T47D (cell line): ENCODE measurements around the gene ZYG11B.
"Not testable (repeated sequence)": the region's sequence is repeated elsewhere in the genome, so short reads cannot be mapped to it uniquely, and the experiment has no call there.

Source experiments
- DNase-seq, 2 experiments: peaks; one replicate each; pipeline versions ENCODE4 v3.0.0 to v3.0.0-alpha.2; 2011 to 2012; ENCODE audit warnings: low read depth in 1 of 2, low spot score in 1 of 2
- JUND ChIP-seq: IDR thresholded peaks from 2 replicates; pipeline ENCODE4 v1.6.1; 2012; ENCODE audit warnings: low read depth
- in situ Hi-C: cut with HindIII; loops from 2 replicates; pipeline ENCODE4 v1.10.0; 2016; ENCODE audit warnings: low sequenced_read_pairs, low pct_unique_long_range_greater_than_20kb

ZYG11B gene

GRCh38 chr1:52856026-52856425, 129.8 kb downstream of the ZYG11B start:
- TF ChIP-seq JUND = no peak
- peak in 1 of 2 experiments; percentile 19 for DNase-seq
- in situ Hi-C loops = no loop called here

- TF ChIP-seq JUND = no peak
- no peak for DNase-seq
- in situ Hi-C loops = no loop called here
Measured at GRCh38 chr1:52857443-52857842, 131.2 kb downstream of the ZYG11B start.

GRCh38 chr1:52862666-52863458, 136.6 kb downstream of the ZYG11B start:
- DNase-seq = no peak
- in situ Hi-C loops = no loop called here
- TF ChIP-seq JUND = no peak

- peak; percentile 43 to 95 for DNase-seq
- TF ChIP-seq JUND = no peak
- in situ Hi-C loops = no loop called here
Measured at GRCh38 chr1:52867087-52867863, 141.0 kb downstream of the ZYG11B start.

GRCh38 chr1:52869727-52870126, 143.5 kb downstream of the ZYG11B start:
- DNase-seq, in situ Hi-C loops: not testable (repeated sequence)

- no peak for TF ChIP-seq JUND
- no peak for DNase-seq
- in situ Hi-C loops = no loop called here
Measured at GRCh38 chr1:52876843-52877242, 150.6 kb downstream of the ZYG11B start.
